ENCODE measurements around the gene APOB. TPM values are rescaled to one million over a fixed set of nuclear protein-coding genes. Genes with fewer than 3 reads are reported as not detected.

APOB gene
- total RNA-seq, 3 donors from 2014 or later: 0.82 to 1.1 (median 0.95) TPM

GRCh38 chr2:21055879-21056790 is 12.3 kb upstream of the APOB start:
- H3K27me3 Mint-ChIP-seq (ENCODE audit: low read depth): peaks cover 15% of the 10 kb centered on the region
- no peaks in the 10 kb centered on the region for H3K36me3 Mint-ChIP-seq (ENCODE audit: insufficient read depth)
- no peak overlapping the region for H3K4me3 Mint-ChIP-seq
- no peaks in the 10 kb centered on the region for H3K4me1 Mint-ChIP-seq (ENCODE audit: low read depth)
- no peaks in the 10 kb centered on the region for H3K9me3 Mint-ChIP-seq
- ATAC-seq (no peak), DNase-seq (no peak)

- H3K27me3 Mint-ChIP-seq (ENCODE audit: low read depth): peaks cover 15% of the 10 kb centered on the region
These were observed 11.6 kb upstream of the APOB start for GRCh38 chr2:21055451-21055850.

DNA sequence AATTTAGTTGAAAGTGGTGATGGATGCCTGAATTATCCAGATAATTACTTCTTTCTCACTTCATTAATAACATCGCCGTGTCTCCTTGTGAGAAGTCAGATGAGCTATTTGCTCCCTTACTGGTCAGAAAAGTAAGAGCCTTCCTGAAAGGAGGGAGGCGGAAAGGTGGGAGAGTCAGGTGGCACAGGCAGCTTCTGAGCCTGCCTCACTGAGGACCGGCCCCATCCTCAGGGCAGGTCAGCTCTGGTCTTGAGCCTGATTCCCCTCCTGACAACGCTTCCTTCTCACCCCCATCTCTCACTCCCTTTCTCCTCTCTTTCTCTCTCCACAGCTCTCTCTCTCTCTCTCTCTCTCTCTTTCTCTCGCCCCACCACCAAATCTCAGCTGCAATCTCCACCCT is 10.1 kb upstream of the APOB start:
- peaks cover 13% of the 10 kb centered on the region for H3K27me3 Mint-ChIP-seq (ENCODE audit: low read depth)
- no peaks in the 10 kb centered on the region for H3K9me3 Mint-ChIP-seq
- ATAC-seq (no peak), DNase-seq (no peak)
- no peaks in the 10 kb centered on the region for H3K36me3 Mint-ChIP-seq (ENCODE audit: insufficient read depth)
- H3K4me3 Mint-ChIP-seq: no peak overlapping the region
- H3K4me1 Mint-ChIP-seq (ENCODE audit: low read depth): no peaks in the 10 kb centered on the region

More at GRCh38 chr2:21055451-21055850, 11.6 kb upstream of the APOB start:
- no peaks in the 10 kb centered on the region for H3K36me3 Mint-ChIP-seq (ENCODE audit: insufficient read depth)
- ATAC-seq (no peak), DNase-seq (no peak)
- no peaks in the 10 kb centered on the region for H3K9me3 Mint-ChIP-seq
- no peak overlapping the region for H3K4me3 Mint-ChIP-seq
- H3K4me1 Mint-ChIP-seq (ENCODE audit: low read depth): no peaks in the 10 kb centered on the region

DNA sequence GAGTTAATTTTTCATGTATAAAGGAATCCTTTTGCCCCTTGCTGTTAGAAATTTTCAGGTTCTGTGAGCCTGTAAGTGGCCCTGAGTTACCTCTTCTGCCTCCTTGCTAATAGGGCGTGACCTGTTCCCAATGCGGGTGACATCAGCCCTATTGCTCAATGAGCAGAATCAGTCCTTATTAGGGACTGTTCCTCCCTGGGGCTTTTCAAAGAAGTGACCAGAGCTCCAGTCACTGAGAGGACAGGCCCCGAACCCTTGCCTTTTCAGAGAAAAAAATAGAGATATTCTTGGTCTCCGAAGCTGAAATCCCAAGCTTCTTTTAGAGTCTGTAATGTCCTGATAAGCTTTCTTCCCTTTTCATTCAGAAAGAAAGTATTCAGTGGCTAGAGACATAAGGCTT is 8.2 kb upstream of the APOB start:
- DNase-seq (no peak), ATAC-seq (no peak)
- H3K36me3 Mint-ChIP-seq (ENCODE audit: insufficient read depth): no peaks in the 10 kb centered on the region
- H3K9me3 Mint-ChIP-seq: no peaks in the 10 kb centered on the region
- H3K27me3 Mint-ChIP-seq (ENCODE audit: low read depth): peaks cover 17% of the 10 kb centered on the region
- H3K4me1 Mint-ChIP-seq (ENCODE audit: low read depth): no peaks in the 10 kb centered on the region
- H3K4me3 Mint-ChIP-seq: no peak overlapping the region

- H3K9me3 Mint-ChIP-seq: no peaks in the 10 kb centered on the region
- DNase-seq (no peak), ATAC-seq (no peak)
- H3K27me3 Mint-ChIP-seq (ENCODE audit: low read depth): peaks cover 21% of the 10 kb centered on the region
- H3K36me3 Mint-ChIP-seq (ENCODE audit: insufficient read depth): no peaks in the 10 kb centered on the region
- no peak overlapping the region for H3K4me3 Mint-ChIP-seq
- H3K4me1 Mint-ChIP-seq (ENCODE audit: low read depth): no peaks in the 10 kb centered on the region
These were observed 6.3 kb upstream of the APOB start for GRCh38 chr2:21050164-21050563.

- ATAC-seq: no peak
- Mint-ChIP-seq H3K4me3 (no peak overlapping the region), H3K27me3 (ENCODE audit: low read depth) (peaks cover 30% of the 10 kb centered on the region), H3K9me3 (no peaks in the 10 kb centered on the region), H3K4me1 (ENCODE audit: low read depth) (peaks cover 3% of the 10 kb centered on the region), H3K36me3 (ENCODE audit: insufficient read depth) (no peaks in the 10 kb centered on the region)
- no peak for DNase-seq
These were observed 3.5 kb upstream of the APOB start for GRCh38 chr2:21047141-21048009.

DNA sequence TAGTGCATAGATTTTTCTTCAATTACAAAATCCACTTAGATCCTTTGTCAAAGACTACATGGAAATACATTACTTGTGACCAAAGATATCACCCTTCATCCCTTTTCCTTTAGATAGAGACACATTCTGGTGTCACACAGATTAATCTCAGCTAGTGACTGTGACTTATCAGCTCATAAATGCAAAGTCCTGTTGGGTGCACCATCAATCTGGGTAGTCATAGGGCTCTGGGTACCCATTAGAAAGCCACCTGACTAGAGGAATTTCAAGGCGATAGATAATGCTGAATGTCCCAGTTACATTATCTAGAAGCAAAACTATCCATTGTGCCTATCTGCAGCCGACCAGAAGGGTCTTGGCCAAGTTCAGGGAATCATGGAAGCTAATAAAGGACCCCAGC is 2.6 kb upstream of the APOB start:
- Mint-ChIP-seq H3K36me3 (ENCODE audit: insufficient read depth) (no peaks in the 10 kb centered on the region), H3K9me3 (no peaks in the 10 kb centered on the region), H3K4me1 (ENCODE audit: low read depth) (peaks cover 3% of the 10 kb centered on the region), H3K4me3 (no peak overlapping the region), H3K27me3 (ENCODE audit: low read depth) (peaks cover 36% of the 10 kb centered on the region)
- DNase-seq: no peak
- ATAC-seq: no peak

- no peaks in the 10 kb centered on the region for H3K9me3 Mint-ChIP-seq
- no peak overlapping the region for H3K4me3 Mint-ChIP-seq
- DNase-seq (no peak), ATAC-seq (no peak)
- H3K36me3 Mint-ChIP-seq (ENCODE audit: insufficient read depth): no peaks in the 10 kb centered on the region
- H3K27me3 Mint-ChIP-seq (ENCODE audit: low read depth): peaks cover 36% of the 10 kb centered on the region
- H3K4me1 Mint-ChIP-seq (ENCODE audit: low read depth): peaks cover 3% of the 10 kb centered on the region
These were observed 960 bp upstream of the APOB start for GRCh38 chr2:21044694-21045371.

GRCh38 chr2:21042958-21043743 is 722 bp downstream of the APOB start:
- Mint-ChIP-seq H3K4me3 (peak overlapping the region; percentile 45), H3K27me3 (ENCODE audit: low read depth) (peaks cover 30% of the 10 kb centered on the region), H3K4me1 (ENCODE audit: low read depth) (peaks cover 3% of the 10 kb centered on the region), H3K36me3 (ENCODE audit: insufficient read depth) (no peaks in the 10 kb centered on the region), H3K9me3 (no peaks in the 10 kb centered on the region)
- DNase-seq (peak; percentile 39), ATAC-seq (peak; percentile 54 to 65)

DNA sequence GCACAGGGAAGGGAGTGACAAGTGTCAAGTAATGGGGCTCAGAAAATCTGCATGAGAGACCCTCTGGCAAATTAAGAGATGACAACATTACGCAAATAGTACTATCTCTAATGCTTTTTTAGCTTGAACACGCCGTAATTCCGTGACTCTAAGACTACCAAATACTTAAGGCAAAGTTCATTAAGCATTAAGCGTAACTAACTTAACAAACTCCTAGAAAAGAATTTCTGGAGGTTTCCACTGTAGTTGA is 1.2 kb downstream of the APOB start:
- Mint-ChIP-seq H3K27me3 (ENCODE audit: low read depth) (peaks cover 30% of the 10 kb centered on the region), H3K36me3 (ENCODE audit: insufficient read depth) (no peaks in the 10 kb centered on the region), H3K4me1 (ENCODE audit: low read depth) (peaks cover 3% of the 10 kb centered on the region), H3K4me3 (no peak overlapping the region), H3K9me3 (no peaks in the 10 kb centered on the region)
- ATAC-seq (no peak), DNase-seq (no peak)

- DNase-seq: no peak
- Mint-ChIP-seq H3K4me3 (no peak overlapping the region), H3K27me3 (ENCODE audit: low read depth) (peaks cover 30% of the 10 kb centered on the region), H3K4me1 (ENCODE audit: low read depth) (peaks cover 3% of the 10 kb centered on the region), H3K36me3 (ENCODE audit: insufficient read depth) (no peaks in the 10 kb centered on the region), H3K9me3 (no peaks in the 10 kb centered on the region)
- no peak for ATAC-seq
These were observed 1.7 kb downstream of the APOB start for GRCh38 chr2:21041943-21042707.

DNA sequence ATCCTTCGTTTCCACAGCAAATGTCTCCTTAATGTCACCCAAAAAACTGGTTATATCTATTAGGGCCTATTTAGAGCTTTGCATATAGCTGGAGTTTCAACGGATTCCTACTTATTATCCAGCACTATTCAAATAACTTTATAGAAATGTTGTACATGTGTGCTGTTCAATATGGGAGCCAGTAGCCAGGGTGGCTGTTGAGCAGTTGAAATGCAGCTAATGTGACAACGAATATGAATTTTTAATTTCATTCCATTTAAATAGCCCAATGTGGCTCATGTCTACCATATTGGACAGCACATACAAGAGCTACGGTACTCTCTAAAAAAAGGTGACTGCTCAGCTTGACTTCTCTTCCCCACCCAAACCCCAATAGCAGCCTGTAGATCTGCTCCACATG is 2.4 kb downstream of the APOB start:
- no peaks in the 10 kb centered on the region for H3K36me3 Mint-ChIP-seq (ENCODE audit: insufficient read depth)
- peaks cover 30% of the 10 kb centered on the region for H3K27me3 Mint-ChIP-seq (ENCODE audit: low read depth)
- H3K4me3 Mint-ChIP-seq: no peak overlapping the region
- H3K4me1 Mint-ChIP-seq (ENCODE audit: low read depth): peaks cover 3% of the 10 kb centered on the region
- no peaks in the 10 kb centered on the region for H3K9me3 Mint-ChIP-seq
- DNase-seq (no peak), ATAC-seq (no peak)

All from activated T-cell treated with anti-CD3 and anti-CD28 coated beads, Interleukin-2, amount 50 U/mL, for 4 hours (primary cell).